GM12878 (cell line): ENCODE results near the gene SETD1A. TPM values are rescaled to one million over a fixed set of nuclear protein-coding genes. Genes with fewer than 3 reads are reported as not detected.

ENCODE experiments used
- ATAC-seq: fragments of 200-7000 bp; cut with Tn5 transposase; 3 replicates; pipeline ENCODE4 v1.9.1; 2020; ENCODE audit warnings: mild to moderate bottlenecking, moderate library complexity
- BruUV-seq: library from RNA; stranded (reverse); fragments of 400-500 nt; replicated peaks from 2 replicates; lab custom pipeline; 2021; lab: Mats Ljungman, UMichigan
- CTCF ChIA-PET: fragments of 300-600 bp; sonication (Branson Sonifier 250); formaldehyde crosslinking; extraction: SDS; loops from one replicate; lab custom pipeline; 2021; ENCODE audit warnings: inconsistent platforms; lab: Yijun Ruan, JAX
- POLR2A ChIA-PET: fragments of 350-600 bp; formaldehyde crosslinking; extraction: SDS; loops from one replicate; lab custom pipeline; 2021; ENCODE audit warnings: inconsistent platforms; lab: Charles Lee
- RAD21 ChIA-PET: fragments of 300-600 bp; sonication (Branson Sonifier 250); formaldehyde crosslinking; loops from one replicate; lab custom pipeline; 2023; ENCODE audit warnings: antibody characterized with exemption; ENCODE audit not compliant: unreplicated experiment; lab: Charles Lee
- SMC1A ChIA-PET: fragments of 300-600 bp; sonication (Branson Sonifier 250); formaldehyde crosslinking; loops from one replicate; lab custom pipeline; 2023; ENCODE audit not compliant: unreplicated experiment, uncharacterized antibody; lab: Charles Lee
- DNase-seq: peaks from one replicate; pipeline ENCODE4 v3.0.0-alpha.2; 2011; ENCODE audit warnings: low read depth, low spot score
- FAIRE-seq: peaks from 3 replicates; lab custom pipeline; 2011; peaks lifted over from hg19 to GRCh38; lab: Jason Lieb, UNC
- H2AFZ ChIP-seq: 2 replicates; pipeline ENCODE4 v1.6.0; 2011; ENCODE audit warnings: low read depth, low read length, control low read depth; ENCODE audit not compliant: control insufficient read depth
- H3K27ac ChIP-seq: 2 replicates; pipeline ENCODE4 v1.5.1; 2011; ENCODE audit warnings: control low read depth; ENCODE audit not compliant: control insufficient read depth, insufficient read depth
- H3K27me3 ChIP-seq, 2 experiments: replicated peaks in 1 of 2; 2 replicates each; pipeline versions ENCODE4 v1.6.0 to v1.6.1; 2011; ENCODE audit warnings: low read length in 1 of 2; ENCODE audit not compliant: control insufficient read depth in 2 of 2, insufficient read depth in 2 of 2
- H3K36me3 ChIP-seq, 2 experiments: 2 replicates each; pipeline ENCODE4 v1.5.1; 2011; ENCODE audit warnings: low read length in 1 of 2; ENCODE audit not compliant: control insufficient read depth in 2 of 2, insufficient read depth in 2 of 2
- H3K4me1 ChIP-seq: 2 replicates; pipeline ENCODE4 v1.6.1; 2011; ENCODE audit warnings: mild to moderate bottlenecking, low read length, moderate library complexity, mixed read lengths; ENCODE audit not compliant: control insufficient read depth, insufficient read depth
- H3K4me2 ChIP-seq: 2 replicates; pipeline ENCODE4 v1.6.0; 2011; ENCODE audit warnings: control low read depth; ENCODE audit not compliant: control insufficient read depth, insufficient read depth
- H3K4me3 ChIP-seq: fragments of 200-600 bp; sonication (generic); 2 replicates; pipeline ENCODE4 v1.5.1; 2016
- H3K79me2 ChIP-seq: 2 replicates; pipeline ENCODE4 v1.6.0; 2011; ENCODE audit warnings: low read length; ENCODE audit not compliant: control insufficient read depth, insufficient read depth
- H3K9ac ChIP-seq: 2 replicates; pipeline ENCODE4 v1.8.0; 2011; ENCODE audit warnings: low read length, control low read depth, mixed read lengths; ENCODE audit not compliant: control insufficient read depth, insufficient read depth
- H3K9me3 ChIP-seq: replicated peaks from 3 replicates; pipeline ENCODE4 v1.5.1; 2011; ENCODE audit warnings: mild to moderate bottlenecking, low read length; ENCODE audit not compliant: control insufficient read depth, insufficient read depth
- H4K20me1 ChIP-seq: 2 replicates; pipeline ENCODE4 v1.6.0; 2011; ENCODE audit not compliant: control insufficient read depth, insufficient read depth
- CBFB ChIP-seq: IDR thresholded peaks from 2 replicates; pipeline ENCODE4 v1.6.1; 2016; ENCODE audit warnings: antibody characterized with exemption, low read depth
- HDAC6 ChIP-seq: fragments of 200-600 bp; sonication (generic); IDR thresholded peaks from one replicate; pipeline ENCODE4 v1.8.0; 2017; ENCODE audit warnings: antibody characterized with exemption; ENCODE audit not compliant: unreplicated experiment
- IKZF1 ChIP-seq: fragments of 450-650 bp; conservative IDR thresholded peaks from 2 replicates; pipeline ENCODE4 v1.6.1; 2017; ENCODE audit warnings: antibody characterized with exemption, mild to moderate bottlenecking
- IKZF2 ChIP-seq, 2 experiments: fragments of 450-650 bp; IDR thresholded peaks; 2 replicates each; pipeline ENCODE4 v1.6.1; 2017; ENCODE audit warnings: mild to moderate bottlenecking in 2 of 2, moderate library complexity in 2 of 2
- MYB ChIP-seq: fragments of 150-350 bp; IDR thresholded peaks from 2 replicates; pipeline ENCODE4 v1.6.1; 2014; ENCODE audit warnings: mild to moderate bottlenecking, low read depth, low read length, borderline replicate concordance
- NFYA ChIP-seq: IDR thresholded peaks from 2 replicates; pipeline ENCODE4 v1.6.1; 2011; ENCODE audit warnings: low read depth, mild to moderate bottlenecking, low read length, improper control_type of control experiment, borderline replicate concordance
- PAX5 ChIP-seq: IDR thresholded peaks from 2 replicates; pipeline ENCODE4 v1.6.1; 2011; ENCODE audit warnings: low read depth, low read length, borderline replicate concordance
- TARDBP ChIP-seq: IDR thresholded peaks from 2 replicates; pipeline ENCODE4 v1.6.1; 2016; ENCODE audit warnings: borderline replicate concordance
- TBL1XR1 ChIP-seq: IDR thresholded peaks from 2 replicates; pipeline ENCODE4 v1.6.1; 2012; ENCODE audit warnings: low read depth, low read length, improper control_type of control experiment
- ZNF384 ChIP-seq: IDR thresholded peaks from 2 replicates; pipeline ENCODE4 v1.6.1; 2012; ENCODE audit warnings: low read depth, mild to moderate bottlenecking, low read length, improper control_type of control experiment, borderline replicate concordance
- WGBS: methylation state at CpG from one replicate; pipeline ENCODE4 v1.1.6; 2016; ENCODE audit warnings: low lambda C conversion rate; ENCODE audit not compliant: insufficient replicate concordance, insufficient coverage; ENCODE audit errors: missing lambda C conversion rate; 5-methylcytosine and 5-hydroxymethylcytosine counted together
- in situ Hi-C: fragments of 300-500 bp; cut with MboI; formaldehyde crosslinking; loops from 9 replicates; pipeline ENCODE4 v1.14.3; 2018; ENCODE audit warnings: mixed read lengths
- intact Hi-C: fragments of 100-400 bp; cut with micrococcal nuclease; formaldehyde crosslinking; loops from one replicate; pipeline ENCODE4 v1.14.2; 2022; ENCODE audit not compliant: unreplicated experiment
- polyA plus RNA-seq, 11 experiments: library from polyadenylated mRNA; depleted of rRNA in 4 of 11; unstranded in 6 of 11; stranded (reverse) in 5 of 11; fragments of >200 nt; fragmentation: Nextera tagmentation in 4 of 11; fragmentation: Illumina TruSeq in 1 of 11; extraction: Ambion mirVana in 4 of 11; extraction: Trizol in 1 of 11; gene quantifications; 1 replicate in 1 of 11; 2 replicates in 10 of 11; pipeline versions ENCODE4 v1.2.1 to v1.2.3, GENCODE V29; 2011 to 2016; ENCODE audit warnings: inconsistent platforms in 2 of 11, missing spikeins in 2 of 11, low read depth in 1 of 11
- total RNA-seq, 4 experiments: library from RNA; depleted of rRNA in 3 of 4; stranded (reverse); fragments of >200 nt in 3 of 4; fragmentation: Illumina TruSeq in 1 of 4; extraction: Trizol in 1 of 4; gene quantifications; 2 replicates each; pipeline versions ENCODE4 v1.2.1 to v1.2.3, GENCODE V29; 2013 to 2021
- TF ChIP-seq, protein P1 (sequence below): IDR thresholded peaks from 2 replicates; pipeline ENCODE4 v1.6.1; 2011; ENCODE audit warnings: borderline replicate concordance, low read depth, mild to moderate bottlenecking, moderate library complexity, low read length; ENCODE audit not compliant: insufficient read depth, poor library complexity, severe bottlenecking
- TF ChIP-seq, protein P2 (sequence below): fragments of 450-650 bp; IDR thresholded peaks from 2 replicates; pipeline ENCODE4 v1.6.1; 2017; ENCODE audit warnings: mild to moderate bottlenecking, moderate library complexity
- TF ChIP-seq, protein P3 (sequence below): IDR thresholded peaks from 2 replicates; pipeline ENCODE4 v1.6.1; 2012; ENCODE audit warnings: improper control_type of control experiment, low read depth, low read length; ENCODE audit not compliant: insufficient replicate concordance

SETD1A gene
- total and polyA plus RNA-seq, 10 of the 15 experiments (the other 5 are each of a cell fraction or from before 2014, with no cell fraction given), result 0.02 to 25.9 (median 4.9) TPM

DNA sequence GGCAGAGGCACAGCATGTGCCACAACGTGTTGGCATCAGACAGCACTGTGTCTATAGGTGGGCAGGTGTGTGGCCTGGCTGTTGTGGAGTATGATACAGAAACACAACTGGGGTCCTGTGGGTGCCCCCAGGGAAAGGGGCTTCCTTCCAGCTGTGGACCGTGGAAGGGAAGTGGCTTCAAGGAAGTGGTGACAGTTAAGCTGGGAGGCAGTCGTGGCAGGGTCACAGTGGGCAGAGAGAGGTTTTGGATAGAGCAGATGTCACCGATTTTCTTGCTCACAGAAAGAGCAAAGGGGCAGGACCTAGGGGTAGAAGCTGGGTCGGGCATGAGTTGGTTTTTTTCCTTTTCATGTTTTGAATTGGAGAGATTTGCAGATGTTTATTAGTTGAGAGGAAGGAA, 19.9 kb upstream of the SETD1A start:
- CTCF ChIA-PET, result interaction anchor here (1.5 to 4.0 kb wide), 3 partner anchors 10 to 93 kb away, joined by 3 to 14 read pairs (median 7); no protein-coding TSS in a partner anchor
- no peak for TF ChIP-seq MYB
- no peak for TF ChIP-seq CBFB
- TF ChIP-seq, protein P1, sequence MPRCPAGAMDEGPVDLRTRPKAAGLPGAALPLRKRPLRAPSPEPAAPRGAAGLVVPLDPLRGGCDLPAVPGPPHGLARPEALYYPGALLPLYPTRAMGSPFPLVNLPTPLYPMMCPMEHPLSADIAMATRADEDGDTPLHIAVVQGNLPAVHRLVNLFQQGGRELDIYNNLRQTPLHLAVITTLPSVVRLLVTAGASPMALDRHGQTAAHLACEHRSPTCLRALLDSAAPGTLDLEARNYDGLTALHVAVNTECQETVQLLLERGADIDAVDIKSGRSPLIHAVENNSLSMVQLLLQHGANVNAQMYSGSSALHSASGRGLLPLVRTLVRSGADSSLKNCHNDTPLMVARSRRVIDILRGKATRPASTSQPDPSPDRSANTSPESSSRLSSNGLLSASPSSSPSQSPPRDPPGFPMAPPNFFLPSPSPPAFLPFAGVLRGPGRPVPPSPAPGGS, result no peak
- TF ChIP-seq IKZF1, result no peak
- no peak for TF ChIP-seq TARDBP
- no peak for TF ChIP-seq HDAC6
- TF ChIP-seq IKZF2 (IDR thresholded peaks at IDR 0.05), result no peak
- TF ChIP-seq, protein P2, sequence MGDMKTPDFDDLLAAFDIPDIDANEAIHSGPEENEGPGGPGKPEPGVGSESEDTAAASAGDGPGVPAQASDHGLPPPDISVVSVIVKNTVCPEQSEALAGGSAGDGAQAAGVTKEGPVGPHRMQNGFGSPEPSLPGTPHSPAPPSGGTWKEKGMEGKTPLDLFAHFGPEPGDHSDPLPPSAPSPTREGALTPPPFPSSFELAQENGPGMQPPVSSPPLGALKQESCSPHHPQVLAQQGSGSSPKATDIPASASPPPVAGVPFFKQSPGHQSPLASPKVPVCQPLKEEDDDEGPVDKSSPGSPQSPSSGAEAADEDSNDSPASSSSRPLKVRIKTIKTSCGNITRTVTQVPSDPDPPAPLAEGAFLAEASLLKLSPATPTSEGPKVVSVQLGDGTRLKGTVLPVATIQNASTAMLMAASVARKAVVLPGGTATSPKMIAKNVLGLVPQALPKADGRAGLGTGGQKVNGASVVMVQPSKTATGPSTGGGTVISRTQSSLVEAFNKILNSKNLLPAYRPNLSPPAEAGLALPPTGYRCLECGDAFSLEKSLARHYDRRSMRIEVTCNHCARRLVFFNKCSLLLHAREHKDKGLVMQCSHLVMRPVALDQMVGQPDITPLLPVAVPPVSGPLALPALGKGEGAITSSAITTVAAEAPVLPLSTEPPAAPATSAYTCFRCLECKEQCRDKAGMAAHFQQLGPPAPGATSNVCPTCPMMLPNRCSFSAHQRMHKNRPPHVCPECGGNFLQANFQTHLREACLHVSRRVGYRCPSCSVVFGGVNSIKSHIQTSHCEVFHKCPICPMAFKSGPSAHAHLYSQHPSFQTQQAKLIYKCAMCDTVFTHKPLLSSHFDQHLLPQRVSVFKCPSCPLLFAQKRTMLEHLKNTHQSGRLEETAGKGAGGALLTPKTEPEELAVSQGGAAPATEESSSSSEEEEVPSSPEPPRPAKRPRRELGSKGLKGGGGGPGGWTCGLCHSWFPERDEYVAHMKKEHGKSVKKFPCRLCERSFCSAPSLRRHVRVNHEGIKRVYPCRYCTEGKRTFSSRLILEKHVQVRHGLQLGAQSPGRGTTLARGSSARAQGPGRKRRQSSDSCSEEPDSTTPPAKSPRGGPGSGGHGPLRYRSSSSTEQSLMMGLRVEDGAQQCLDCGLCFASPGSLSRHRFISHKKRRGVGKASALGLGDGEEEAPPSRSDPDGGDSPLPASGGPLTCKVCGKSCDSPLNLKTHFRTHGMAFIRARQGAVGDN, result no peak
- no peak for TF ChIP-seq PAX5
- TF ChIP-seq TBL1XR1, result no peak
- no peak for TF ChIP-seq NFYA
- TF ChIP-seq, protein P3, sequence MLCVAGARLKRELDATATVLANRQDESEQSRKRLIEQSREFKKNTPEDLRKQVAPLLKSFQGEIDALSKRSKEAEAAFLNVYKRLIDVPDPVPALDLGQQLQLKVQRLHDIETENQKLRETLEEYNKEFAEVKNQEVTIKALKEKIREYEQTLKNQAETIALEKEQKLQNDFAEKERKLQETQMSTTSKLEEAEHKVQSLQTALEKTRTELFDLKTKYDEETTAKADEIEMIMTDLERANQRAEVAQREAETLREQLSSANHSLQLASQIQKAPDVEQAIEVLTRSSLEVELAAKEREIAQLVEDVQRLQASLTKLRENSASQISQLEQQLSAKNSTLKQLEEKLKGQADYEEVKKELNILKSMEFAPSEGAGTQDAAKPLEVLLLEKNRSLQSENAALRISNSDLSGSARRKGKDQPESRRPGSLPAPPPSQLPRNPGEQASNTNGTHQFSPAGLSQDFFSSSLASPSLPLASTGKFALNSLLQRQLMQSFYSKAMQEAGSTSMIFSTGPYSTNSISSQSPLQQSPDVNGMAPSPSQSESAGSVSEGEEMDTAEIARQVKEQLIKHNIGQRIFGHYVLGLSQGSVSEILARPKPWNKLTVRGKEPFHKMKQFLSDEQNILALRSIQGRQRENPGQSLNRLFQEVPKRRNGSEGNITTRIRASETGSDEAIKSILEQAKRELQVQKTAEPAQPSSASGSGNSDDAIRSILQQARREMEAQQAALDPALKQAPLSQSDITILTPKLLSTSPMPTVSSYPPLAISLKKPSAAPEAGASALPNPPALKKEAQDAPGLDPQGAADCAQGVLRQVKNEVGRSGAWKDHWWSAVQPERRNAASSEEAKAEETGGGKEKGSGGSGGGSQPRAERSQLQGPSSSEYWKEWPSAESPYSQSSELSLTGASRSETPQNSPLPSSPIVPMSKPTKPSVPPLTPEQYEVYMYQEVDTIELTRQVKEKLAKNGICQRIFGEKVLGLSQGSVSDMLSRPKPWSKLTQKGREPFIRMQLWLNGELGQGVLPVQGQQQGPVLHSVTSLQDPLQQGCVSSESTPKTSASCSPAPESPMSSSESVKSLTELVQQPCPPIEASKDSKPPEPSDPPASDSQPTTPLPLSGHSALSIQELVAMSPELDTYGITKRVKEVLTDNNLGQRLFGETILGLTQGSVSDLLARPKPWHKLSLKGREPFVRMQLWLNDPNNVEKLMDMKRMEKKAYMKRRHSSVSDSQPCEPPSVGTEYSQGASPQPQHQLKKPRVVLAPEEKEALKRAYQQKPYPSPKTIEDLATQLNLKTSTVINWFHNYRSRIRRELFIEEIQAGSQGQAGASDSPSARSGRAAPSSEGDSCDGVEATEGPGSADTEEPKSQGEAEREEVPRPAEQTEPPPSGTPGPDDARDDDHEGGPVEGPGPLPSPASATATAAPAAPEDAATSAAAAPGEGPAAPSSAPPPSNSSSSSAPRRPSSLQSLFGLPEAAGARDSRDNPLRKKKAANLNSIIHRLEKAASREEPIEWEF, result no peak
- TF ChIP-seq ZNF384, result no peak

More for the DNA sequence above, 19.9 kb upstream of the SETD1A start:
- Histone ChIP-seq H3K36me3 (peaks cover 0 to 4% of the 10 kb centered on the region in 2 experiments; a peak in 2 of 4 replicates), H3K9me3 (no peaks in the 10 kb centered on the region), H3K79me2 (no peaks in the 10 kb centered on the region), H4K20me1 (no peaks in the 10 kb centered on the region), H3K4me1 (peaks cover 9% of the 10 kb centered on the region), H3K4me2 (no peak overlapping the region), H3K4me3 (no peak overlapping the region), H3K27ac (no peak overlapping the region), H2AFZ (no peak overlapping the region), H3K9ac (no peak overlapping the region), H3K27me3 (no peaks in the 10 kb centered on the region)
- BruUV-seq, result no TSS peak
- ChIA-PET POLR2A (interaction anchor here (0.6 kb wide), 1 partner anchor 22 kb away, joined by 5 read pairs; no protein-coding TSS in a partner anchor), RAD21 (interaction anchor here (0.6 kb wide), 1 partner anchor 205 kb away, joined by 3 read pairs; no protein-coding TSS in a partner anchor), SMC1A (no interaction called here)
- ATAC-seq (no peak), DNase-seq (no peak), FAIRE-seq (no peak)
- WGBS, result 47% methylated on average over 5 of the region's 5 CpGs
- in situ Hi-C loops (no loop called here), intact Hi-C loops (no loop called here)
